Muscle of arm (tissue), 12 donors: Measurements from ENCODE around the gene TMEM63B. TPM values are rescaled to one million over a fixed set of nuclear protein-coding genes. Genes with fewer than 3 reads are reported as not detected.
"Not testable (repeated sequence)": the region's sequence is repeated elsewhere in the genome, so short reads cannot be mapped to it uniquely, and the experiment has no call there.

Experiments used
- DNase-seq: peaks from one replicate; pipeline ENCODE4 v3.0.0-alpha.2; 2013
- polyA plus RNA-seq, 12 donors: library from polyadenylated mRNA; unstranded; fragments of 120-200 nt; gene quantifications; one replicate each; pipeline ENCODE4 v1.2.1, GENCODE V29; 2013; ENCODE audit not compliant: insufficient read length in 12 of 12

The TMEM63B gene
- polyA plus RNA-seq, 12 donors = 13.4 to 37.5 (median 17.9) TPM; not detected in 1

GRCh38 chr6:44192428-44193041 is 65.2 kb downstream of the TMEM63B start:
- DNase-seq = no peak

- DNase-seq = no peak
These were observed 66.1 kb downstream of the TMEM63B start for GRCh38 chr6:44193307-44193910.

- no peak for DNase-seq
These were observed 67.0 kb downstream of the TMEM63B start for GRCh38 chr6:44194326-44194725.

- DNase-seq = not testable (repeated sequence)
These were observed 69.0 kb downstream of the TMEM63B start for GRCh38 chr6:44196351-44196750.

GRCh38 chr6:44198684-44199083 is 71.3 kb downstream of the TMEM63B start:
- no peak for DNase-seq

- no peak for DNase-seq
These were observed 72.5 kb downstream of the TMEM63B start for GRCh38 chr6:44199883-44200282.

GRCh38 chr6:44201200-44201599 is 73.8 kb downstream of the TMEM63B start:
- no peak for DNase-seq

GRCh38 chr6:44201638-44202303 is 74.4 kb downstream of the TMEM63B start:
- no peak for DNase-seq

- DNase-seq = no peak
These were observed 75.1 kb downstream of the TMEM63B start for GRCh38 chr6:44202332-44202971.

- no peak for DNase-seq
These were observed 75.8 kb downstream of the TMEM63B start for GRCh38 chr6:44202972-44203750.

- DNase-seq = no peak
These were observed 76.6 kb downstream of the TMEM63B start for GRCh38 chr6:44203955-44204354.

Other genes starting within 250 kb of the TMEM63B start
- gene MRPL14, start 102 bp upstream of the TMEM63B start, polyA plus RNA-seq = 10 to 100 TPM in 11 of 12 donors, not detected in 1; 25.5 to 46.2 (median 30.6) TPM
- under 1 TPM in 10 of 12 donors, not detected in 2; 0.14 to 0.46 (median 0.29) TPM for gene CAPN11, start 31.3 kb downstream of the TMEM63B start, polyA plus RNA-seq
- 10 to 100 TPM in 9 of 12 donors, 1 to 10 TPM in 1, not detected in 2; 7.9 to 28.6 (median 18.8) TPM for gene MYMX, start 89.4 kb downstream of the TMEM63B start, polyA plus RNA-seq
- gene SLC29A1, start 96.0 kb downstream of the TMEM63B start, polyA plus RNA-seq = 10 to 100 TPM in 11 of 12 donors, not detected in 1; 55.1 to 90.8 (median 73.6) TPM
- 1,000 to 10,000 TPM in 3 of 12 donors, 100 to 1,000 TPM in 8, not detected in 1; 766 to 1,134 (median 924) TPM for gene HSP90AB1, start 119.5 kb downstream of the TMEM63B start, polyA plus RNA-seq
- 10 to 100 TPM in 11 of 12 donors, not detected in 1; 26.4 to 41.9 (median 30.6) TPM for gene SLC35B2, start 130.0 kb downstream of the TMEM63B start, polyA plus RNA-seq
- 1 to 10 TPM in 11 of 12 donors, not detected in 1; 3.1 to 9.2 (median 4.5) TPM for gene NFKBIE, start 138.0 kb downstream of the TMEM63B start, polyA plus RNA-seq
- 1 to 10 TPM in 2 of 12 donors, under 1 TPM in 8, not detected in 2; 0.15 to 2.8 (median 0.38) TPM for gene TMEM151B, start 142.9 kb downstream of the TMEM63B start, polyA plus RNA-seq
- 10 to 100 TPM in 1 of 12 donors, 1 to 10 TPM in 10, not detected in 1; 7.4 to 13.8 (median 8.7) TPM for gene AARS2, start 185.8 kb downstream of the TMEM63B start, polyA plus RNA-seq
- gene SPATS1, start 215.1 kb downstream of the TMEM63B start, polyA plus RNA-seq = not detected